Activated naive CD4-positive, alpha-beta T cell treated with Interleukin-2 at 50 U/mL for 16 hours (primary cell): ENCODE data around the gene LGALS16.
"Not testable (repeated sequence)": the region's sequence is repeated elsewhere in the genome, so short reads cannot be mapped to it uniquely, and the experiment has no call there.

Source experiments
- DNase-seq: peaks from one replicate; pipeline ENCODE4 v3.0.0-alpha.2; 2020

Gene LGALS16

DNA sequence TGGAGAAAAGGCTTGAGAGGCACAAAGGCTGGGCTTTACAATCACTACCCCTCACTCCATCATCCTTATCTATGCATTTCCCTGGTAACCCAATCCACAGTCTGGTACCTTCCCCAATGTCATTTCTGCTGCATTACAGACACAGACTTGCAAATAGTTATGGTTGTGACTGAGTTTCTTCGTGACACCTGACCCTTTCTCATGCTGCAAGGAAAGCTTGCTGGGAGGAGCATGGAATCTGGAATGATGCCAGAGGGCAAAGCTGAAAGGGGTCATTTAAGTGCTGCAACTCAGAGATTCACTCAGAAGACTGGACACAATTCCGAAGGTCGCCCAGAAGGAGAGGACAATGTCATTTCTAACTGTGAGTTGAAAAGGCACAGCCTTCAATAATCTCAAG is at the start of gene LGALS16:
TSS of gene LGALS16 (plus strand) at position 301 of the 400 bp plus-strand sequence. CDS start at position 350, 49 bp downstream.
- DNase-seq = no peak

DNA sequence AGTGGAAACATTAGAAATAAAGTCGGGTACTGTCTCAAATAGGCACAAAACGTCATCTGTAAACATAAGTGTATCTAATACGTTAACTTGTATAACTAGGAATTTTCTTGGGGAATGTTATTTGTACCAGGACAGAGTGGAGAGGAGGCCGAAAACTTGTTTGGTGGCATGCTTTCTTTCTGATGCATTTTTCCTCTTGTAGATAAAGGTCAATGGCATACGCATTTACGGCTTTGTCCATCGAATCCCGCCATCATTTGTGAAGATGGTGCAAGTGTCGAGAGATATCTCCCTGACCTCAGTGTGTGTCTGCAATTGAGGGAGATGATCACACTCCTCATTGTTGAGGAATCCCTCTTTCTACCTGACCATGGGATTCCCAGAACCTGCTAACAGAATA is 48.7 kb upstream of the LGALS16 start:
- DNase-seq = no peak

DNA sequence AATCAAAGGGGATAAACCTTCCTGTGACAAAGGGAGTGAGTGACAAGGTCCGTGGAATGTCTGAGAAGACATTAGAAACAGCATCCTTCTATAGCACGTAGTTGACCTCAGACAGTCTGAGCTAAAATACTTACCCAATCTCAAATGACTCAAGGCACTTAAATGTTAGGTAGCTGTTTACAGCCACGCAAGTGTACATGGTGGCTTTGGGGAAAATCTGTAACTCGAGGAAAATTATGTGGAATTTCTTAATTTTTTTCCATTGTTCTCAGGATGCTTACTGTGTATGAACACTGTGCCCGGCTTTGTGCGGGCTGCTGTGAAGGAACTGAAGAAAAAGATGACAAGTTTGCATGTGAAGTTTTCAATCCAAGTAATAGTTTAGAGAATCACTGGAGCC is 48.2 kb upstream of the LGALS16 start:
- no peak for DNase-seq

DNA sequence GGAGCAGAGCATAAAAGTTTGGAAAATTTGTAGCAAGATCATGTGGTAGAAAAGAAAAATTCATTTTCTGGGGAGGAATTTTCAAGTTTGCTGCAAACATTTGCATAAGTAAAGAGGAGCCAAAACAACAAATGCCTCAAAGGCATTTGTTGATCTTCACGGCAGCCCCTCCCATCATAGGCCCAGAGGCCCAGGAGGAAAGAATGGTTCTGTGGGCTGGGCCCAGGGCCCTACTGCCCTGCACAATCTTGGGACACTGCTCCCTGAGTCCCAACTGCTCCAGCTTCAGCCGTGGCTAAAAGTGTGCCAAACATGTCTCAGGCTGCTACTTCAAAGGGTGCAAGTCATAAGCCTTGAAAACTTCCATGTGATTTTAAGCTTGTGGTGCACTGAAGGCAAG is 42.1 kb upstream of the LGALS16 start:
- no peak for DNase-seq

GRCh38 chr19:39617745-39618144 is 38.0 kb upstream of the LGALS16 start:
- DNase-seq = no peak

DNA sequence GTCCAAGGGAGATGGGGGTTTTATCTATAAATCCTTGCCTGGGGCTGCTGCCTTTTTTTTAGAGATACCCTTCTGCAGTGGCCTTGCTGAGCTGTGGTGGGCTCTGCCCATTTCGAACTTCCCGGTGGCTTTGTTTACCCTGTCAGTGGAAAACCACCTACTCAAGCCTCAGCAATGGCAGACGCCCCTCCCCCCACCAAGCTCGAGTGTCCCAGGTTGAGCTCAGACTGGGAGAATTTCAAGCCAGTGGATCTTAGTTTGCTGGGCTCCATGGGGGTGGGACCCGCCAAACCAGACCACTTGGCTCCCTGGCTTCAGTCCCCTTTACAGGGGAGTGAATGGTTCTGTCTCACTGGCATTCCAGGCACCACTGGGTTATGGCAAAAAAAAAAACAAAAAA is 31.8 kb upstream of the LGALS16 start:
- DNase-seq = no peak

GRCh38 chr19:39627631-39628030 is 28.1 kb upstream of the LGALS16 start:
- DNase-seq = not testable (repeated sequence)

DNA sequence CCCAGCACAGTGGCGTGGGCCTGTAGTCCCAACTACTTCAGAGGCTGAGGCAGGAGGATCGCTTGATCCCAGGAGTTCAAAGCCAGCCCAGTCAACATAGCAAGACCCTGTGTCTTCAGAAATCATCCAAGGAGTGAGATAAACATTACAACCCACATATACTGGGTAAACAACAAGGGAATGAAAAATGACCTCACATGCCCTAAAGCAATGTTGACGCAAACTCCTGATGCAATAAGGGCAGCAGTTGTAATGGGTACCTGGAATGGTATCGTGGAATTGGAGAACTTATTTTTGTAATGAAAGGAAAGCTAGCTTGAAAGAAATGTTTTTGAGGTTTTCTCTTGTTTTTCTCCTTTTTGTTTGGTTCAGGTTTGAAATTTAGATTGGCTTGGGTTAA is 24.5 kb upstream of the LGALS16 start:
- no peak for DNase-seq

- no peak for DNase-seq
These were observed 24.1 kb upstream of the LGALS16 start for GRCh38 chr19:39631626-39632025.

GRCh38 chr19:39637891-39638290 is 17.8 kb upstream of the LGALS16 start:
- no peak for DNase-seq

GRCh38 chr19:39641773-39642172 is 13.9 kb upstream of the LGALS16 start:
- no peak for DNase-seq

GRCh38 chr19:39643591-39643990 is 12.1 kb upstream of the LGALS16 start:
- DNase-seq = no peak

DNA sequence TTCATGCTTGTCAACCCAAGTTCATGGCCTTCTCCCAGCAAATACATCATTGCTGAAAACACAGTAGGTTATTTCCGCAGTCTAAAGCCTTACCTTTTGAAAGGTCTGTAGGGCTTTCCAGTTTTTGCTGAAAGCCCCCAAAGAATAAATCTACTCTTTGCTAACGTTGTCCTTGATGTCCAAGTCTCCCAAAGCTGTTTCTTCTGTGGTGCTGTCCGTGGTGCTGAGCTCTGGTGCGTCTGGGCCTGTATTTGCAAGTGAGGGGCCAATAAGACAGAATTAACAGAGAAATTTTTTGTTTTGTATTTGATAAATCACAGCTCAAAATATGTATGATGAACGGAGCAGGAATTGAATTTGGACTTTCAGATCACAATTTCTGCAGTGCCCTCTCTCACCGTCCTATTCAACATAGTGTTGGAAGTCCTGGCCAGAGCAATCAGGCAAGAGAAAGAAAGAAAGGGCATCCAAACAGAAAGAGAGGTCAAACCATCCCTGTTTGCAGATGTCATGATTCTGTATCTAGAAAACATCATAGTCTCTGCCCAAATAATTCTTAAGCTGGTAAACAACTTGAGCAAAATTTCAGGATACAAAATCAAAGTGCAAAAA is 9.8 kb upstream of the LGALS16 start:
- no peak for DNase-seq

- no peak for DNase-seq
These were observed 7.8 kb upstream of the LGALS16 start for GRCh38 chr19:39647918-39648317.

DNA sequence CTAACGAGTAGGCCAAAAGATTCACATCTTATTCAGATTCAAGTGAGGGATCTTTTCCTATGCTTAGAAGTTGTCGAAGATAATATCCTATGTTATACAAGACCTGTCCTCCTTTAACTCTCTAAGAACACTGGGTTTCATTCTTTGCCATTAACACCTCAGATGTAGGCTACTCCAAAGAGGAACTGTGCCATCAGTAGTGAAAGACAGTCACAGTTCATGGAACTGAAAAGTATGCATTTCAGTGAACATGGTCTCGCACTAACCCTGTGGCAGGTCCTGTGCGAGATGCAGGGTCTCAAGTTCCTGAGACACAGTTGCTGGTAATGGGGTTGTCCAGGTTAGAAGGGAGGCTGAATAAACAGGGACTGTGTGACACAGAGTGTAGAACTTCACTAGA is 4.1 kb downstream of the LGALS16 start:
- DNase-seq = no peak

- no peak for DNase-seq
These were observed 4.9 kb downstream of the LGALS16 start for GRCh38 chr19:39660661-39661060.

- no peak for DNase-seq
These were observed 5.9 kb downstream of the LGALS16 start for GRCh38 chr19:39661565-39661964.

GRCh38 chr19:39669860-39670259 is 14.1 kb downstream of the LGALS16 start:
- DNase-seq = not testable (repeated sequence)

DNA sequence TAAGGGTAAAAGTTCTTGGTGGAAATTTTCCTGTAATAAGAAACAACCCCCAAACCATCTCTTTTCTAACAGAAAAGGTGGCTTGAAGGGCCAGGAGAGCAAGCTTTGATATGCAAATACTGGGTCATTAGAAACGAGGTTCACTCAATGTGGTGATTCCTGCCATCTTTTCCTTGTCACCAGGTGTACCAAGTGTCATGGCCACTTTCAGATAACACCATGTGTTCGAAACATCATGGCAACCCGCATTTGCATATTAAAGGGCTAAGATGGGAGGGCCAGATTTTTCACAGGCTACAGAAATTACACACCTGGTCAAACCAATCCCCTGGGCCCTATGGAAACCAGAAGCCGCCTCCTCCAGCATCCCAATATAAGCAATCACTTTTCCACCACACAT is 15.3 kb downstream of the LGALS16 start:
- no peak for DNase-seq

GRCh38 chr19:39671739-39672363 is 16.1 kb downstream of the LGALS16 start:
- peak; percentile 28 for DNase-seq

GRCh38 chr19:39672473-39672872 is 16.8 kb downstream of the LGALS16 start:
- no peak for DNase-seq

- DNase-seq = not testable (repeated sequence)
These were observed 18.1 kb downstream of the LGALS16 start for GRCh38 chr19:39673862-39674261.

DNA sequence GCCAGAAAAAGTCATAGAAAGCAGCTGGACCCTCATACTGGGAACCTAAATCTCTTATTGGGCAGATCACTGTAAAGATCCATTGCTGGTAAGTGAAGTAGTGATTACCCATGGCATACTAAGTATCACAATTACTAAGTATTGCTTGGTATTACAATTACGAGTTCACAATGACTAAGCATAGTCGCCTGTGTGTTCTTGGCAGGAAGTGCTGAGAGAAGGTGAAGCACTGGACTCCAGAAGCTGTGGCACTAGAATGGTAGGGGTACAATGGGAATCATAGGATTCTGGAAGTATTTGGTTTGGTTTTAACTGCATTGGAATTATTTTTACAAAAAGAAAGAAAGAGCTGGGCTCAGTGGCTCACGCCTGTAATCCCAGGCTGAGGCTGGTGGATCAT is 20.3 kb downstream of the LGALS16 start:
- DNase-seq = peak; percentile 15

DNA sequence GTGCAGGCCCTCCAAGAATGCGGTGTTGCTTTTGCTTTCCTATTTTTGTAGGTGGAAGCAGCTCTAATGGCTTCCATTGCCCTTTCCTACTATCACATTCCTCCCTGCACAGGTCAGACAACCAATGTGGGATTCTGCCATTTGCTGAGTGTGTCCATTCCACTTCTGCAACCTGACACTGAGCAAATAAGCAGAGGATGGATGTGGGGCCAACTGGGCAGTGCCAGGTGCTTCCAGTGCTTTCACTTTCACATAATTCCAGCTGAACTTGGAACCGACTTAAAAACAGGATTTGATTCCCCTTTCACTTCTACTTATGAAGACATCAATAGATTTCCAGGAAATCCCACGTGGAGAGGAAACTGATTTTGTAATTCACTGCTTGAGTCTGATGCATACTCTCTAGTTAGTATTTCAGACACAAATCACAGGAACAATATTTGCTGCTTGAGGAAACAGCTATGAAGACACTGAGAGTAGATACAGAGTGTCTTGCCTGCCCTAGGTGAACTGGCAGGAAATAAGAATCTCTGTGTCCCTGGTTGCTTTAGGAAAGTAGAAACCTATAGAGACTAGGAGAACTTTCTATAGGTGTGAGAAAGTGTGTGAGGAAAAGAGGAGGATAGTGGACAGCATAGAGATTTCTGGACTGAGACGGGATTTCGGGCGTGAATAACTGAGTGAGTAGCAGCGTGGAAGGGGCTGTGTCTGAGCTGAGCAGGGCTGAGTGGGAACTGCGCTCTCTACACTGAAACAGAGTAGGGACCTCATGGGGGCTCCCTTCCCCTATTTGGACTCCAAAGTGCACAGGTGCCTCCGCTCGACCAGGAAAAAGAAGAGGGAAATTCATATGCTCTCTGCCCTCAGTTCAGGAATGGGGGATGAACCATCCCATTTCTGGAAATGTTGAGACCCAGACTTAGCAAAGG is 22.5 kb downstream of the LGALS16 start:
- DNase-seq = no peak
